Right lobe of liver (tissue), 6 donors: Measurements from ENCODE around the gene PCSK6. TPM values are rescaled to one million over a fixed set of nuclear protein-coding genes. Genes with fewer than 3 reads are reported as not detected.

ENCODE experiments used
- ATAC-seq, 4 donors: fragments of 200-7000 bp; cut with Tn5 transposase; one replicate each; pipeline ENCODE4 v1.9.1; 2020; ENCODE audit warnings: mild to moderate bottlenecking in 4 of 4, moderate library complexity in 4 of 4
- DNase-seq, 3 donors: peaks; one replicate each; pipeline ENCODE4 v3.0.0-alpha.2; 2020
- H3K27ac ChIP-seq, 3 donors: fragments of 200-600 bp; one replicate each; pipeline ENCODE4 v1.8.0; 2022
- H3K27me3 ChIP-seq, 2 donors: fragments of 200-600 bp; one replicate each; pipeline ENCODE4 v1.8.0; 2022
- H3K36me3 ChIP-seq, 4 donors: fragments of 200-600 bp; sonication (generic) in 1 of 4; one replicate each; pipeline versions ENCODE4 v1.5.1 to v1.8.0; 2017 to 2022; ENCODE audit warnings: control low read depth in 1 of 4
- H3K4me1 ChIP-seq, 4 donors: fragments of 200-600 bp; sonication (generic) in 1 of 4; one replicate each; pipeline versions ENCODE4 v1.5.1 to v1.8.0; 2017 to 2022; ENCODE audit warnings: control low read depth in 1 of 4
- H3K4me3 ChIP-seq, 3 donors: fragments of 200-600 bp; one replicate each; pipeline ENCODE4 v1.8.0; 2022
- H3K9me3 ChIP-seq, 4 donors: fragments of 200-600 bp; sonication (generic) in 1 of 4; one replicate each; pipeline versions ENCODE4 v1.5.1 to v1.8.0; 2017 to 2022; ENCODE audit warnings: control low read depth in 1 of 4
- POLR2A ChIP-seq: fragments of 450-650 bp; IDR thresholded peaks from one replicate; pipeline ENCODE4 v1.6.1; 2017; ENCODE audit warnings: antibody characterized with exemption, mild to moderate bottlenecking
- WGBS: methylation state at CpG from one replicate; pipeline ENCODE4 v1.1.6; 2018; ENCODE audit warnings: low coverage, low lambda C conversion rate; ENCODE audit not compliant: insufficient coverage; ENCODE audit errors: missing lambda C conversion rate; 5-methylcytosine and 5-hydroxymethylcytosine counted together
- intact Hi-C, 2 donors: fragments of 100-400 bp; cut with DNase I; formaldehyde crosslinking; loops; one replicate each; pipeline versions ENCODE4 v1.11.2 to v1.14.1; 2022
- total RNA-seq, 6 experiments: library from RNA; depleted of rRNA in 2 of 6; stranded (reverse); fragments of >200 nt in 2 of 6; fragmentation: NEBNext Ultra II Directional in 3 of 6; extraction: Animal tissue kit (Norgen Biotek cat#: 25700) in 3 of 6; gene quantifications; one replicate each; pipeline versions ENCODE4 v1.1.0 to v1.2.4, GENCODE V29; 2016 to 2023
- TF ChIP-seq, protein P1 (sequence below), 4 donors: fragments of 200-600 bp in 3 of 4; fragments of 450-650 bp in 1 of 4; IDR thresholded peaks; one replicate each; pipeline versions ENCODE4 v1.5.1 to v1.8.0; 2016 to 2022; ENCODE audit warnings: antibody characterized with exemption in 4 of 4, mild to moderate bottlenecking in 2 of 4
- donor health status: DM: no; HTN: yes; CAD: no.
- donor health status: DM: no; HTN: no; CAD: no.
- donor health status: DM: no; HTN: no; CAD: no.
- donor health status: DM: no; HTN: yes; CAD: no.
- donor health status: DM: no; HTN: yes; CAD: no.

PCSK6 gene
- total RNA-seq, 6 experiments from 2014 or later: 165 to 218 (median 207) TPM

GRCh38 chr15:101497017-101497416, 7.5 kb upstream of the PCSK6 start:
- H3K4me3 ChIP-seq: peak overlapping the region in 1 of 3 donors; percentile 2
- no peak for DNase-seq
- no peak overlapping the region for H3K27ac ChIP-seq
- H3K27me3 ChIP-seq: no peaks in the 10 kb centered on the region
- no peaks in the 10 kb centered on the region for H3K9me3 ChIP-seq
- WGBS: 86% methylated on average over 11 of the region's 13 CpGs
- intact Hi-C loops: loop anchor here in 1 of 2 donors (10.0 kb wide), 1 partner anchor 192 kb away; no protein-coding TSS in a partner anchor
- no peak for ATAC-seq
- TF ChIP-seq POLR2A: no peak
- TF ChIP-seq, protein P1, sequence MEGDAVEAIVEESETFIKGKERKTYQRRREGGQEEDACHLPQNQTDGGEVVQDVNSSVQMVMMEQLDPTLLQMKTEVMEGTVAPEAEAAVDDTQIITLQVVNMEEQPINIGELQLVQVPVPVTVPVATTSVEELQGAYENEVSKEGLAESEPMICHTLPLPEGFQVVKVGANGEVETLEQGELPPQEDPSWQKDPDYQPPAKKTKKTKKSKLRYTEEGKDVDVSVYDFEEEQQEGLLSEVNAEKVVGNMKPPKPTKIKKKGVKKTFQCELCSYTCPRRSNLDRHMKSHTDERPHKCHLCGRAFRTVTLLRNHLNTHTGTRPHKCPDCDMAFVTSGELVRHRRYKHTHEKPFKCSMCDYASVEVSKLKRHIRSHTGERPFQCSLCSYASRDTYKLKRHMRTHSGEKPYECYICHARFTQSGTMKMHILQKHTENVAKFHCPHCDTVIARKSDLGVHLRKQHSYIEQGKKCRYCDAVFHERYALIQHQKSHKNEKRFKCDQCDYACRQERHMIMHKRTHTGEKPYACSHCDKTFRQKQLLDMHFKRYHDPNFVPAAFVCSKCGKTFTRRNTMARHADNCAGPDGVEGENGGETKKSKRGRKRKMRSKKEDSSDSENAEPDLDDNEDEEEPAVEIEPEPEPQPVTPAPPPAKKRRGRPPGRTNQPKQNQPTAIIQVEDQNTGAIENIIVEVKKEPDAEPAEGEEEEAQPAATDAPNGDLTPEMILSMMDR (IDR thresholded peaks at IDR 0.05): no peak
- peaks cover 0 to 29% (median 12%) of the 10 kb centered on the region in 4 donors for H3K4me1 ChIP-seq
- no peaks in the 10 kb centered on the region for H3K36me3 ChIP-seq

GRCh38 chr15:101496198-101496986, 6.9 kb upstream of the PCSK6 start:
- peak overlapping the region in 1 of 3 donors; percentile 2 for H3K4me3 ChIP-seq

DNA sequence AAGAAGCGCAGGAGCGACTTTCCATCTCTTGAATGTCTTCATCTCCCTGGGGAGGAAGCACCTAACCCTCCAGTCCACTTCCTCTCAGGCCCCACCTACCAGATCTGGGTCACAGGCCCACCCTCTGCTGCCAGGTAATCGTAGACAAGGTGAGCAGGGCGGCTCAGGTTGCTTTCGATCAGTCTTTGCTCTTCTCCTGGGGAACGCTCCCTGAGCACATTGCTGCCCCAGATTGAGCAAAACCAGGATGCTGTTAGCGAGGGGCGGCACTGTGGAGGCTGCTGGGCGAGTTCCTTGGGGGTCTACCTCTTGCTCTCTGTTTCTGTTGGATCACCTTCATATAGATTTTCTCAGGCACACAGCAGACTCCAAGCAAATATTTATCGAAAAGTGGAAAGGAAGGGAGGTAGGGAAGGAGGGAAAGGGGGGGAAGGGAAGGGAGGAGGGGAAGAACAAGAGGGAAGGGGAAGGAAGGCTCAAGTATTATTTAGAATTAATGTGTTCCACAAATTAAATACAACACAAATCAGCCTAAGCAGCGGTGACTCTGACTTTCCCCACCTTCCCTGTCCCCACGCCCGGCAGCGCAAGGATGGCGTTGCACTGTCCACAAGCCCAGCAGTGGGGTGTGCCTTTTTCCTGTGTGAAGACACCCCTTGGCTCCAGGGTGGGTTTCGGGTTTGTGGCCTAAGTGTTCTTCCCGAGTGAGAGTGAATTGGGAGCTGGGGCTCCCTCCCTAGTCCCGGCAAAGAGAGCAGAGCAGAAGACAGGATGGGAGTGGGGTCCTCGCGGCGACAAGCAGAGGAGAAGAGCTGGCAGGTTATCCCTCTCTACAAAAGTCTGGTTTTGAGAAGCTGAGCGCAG, 6.1 kb upstream of the PCSK6 start:
- 72% methylated on average over 17 of the region's 22 CpGs for whole genome bisulfite sequencing
- H3K4me1 ChIP-seq: peaks cover 0 to 16% (median 6%) of the 10 kb centered on the region in 4 donors
- no peaks in the 10 kb centered on the region for H3K27me3 ChIP-seq
- DNase-seq (no peak), ATAC-seq (no peak)
- no peaks in the 10 kb centered on the region for H3K9me3 ChIP-seq
- TF ChIP-seq, protein P1 (IDR thresholded peaks at IDR 0.05): no peak
- no peak for TF ChIP-seq POLR2A
- no peak overlapping the region for H3K4me3 ChIP-seq
- no peaks in the 10 kb centered on the region for H3K36me3 ChIP-seq
- intact Hi-C loops: loop anchor here in 1 of 2 donors (10.0 kb wide), 1 partner anchor 191 kb away; no protein-coding TSS in a partner anchor
- no peak overlapping the region for H3K27ac ChIP-seq

More at GRCh38 chr15:101496198-101496986, 6.9 kb upstream of the PCSK6 start:
- intact Hi-C loops: loop anchor here in 1 of 2 donors (10.0 kb wide), 1 partner anchor 192 kb away; no protein-coding TSS in a partner anchor
- Histone ChIP-seq H3K27me3 (no peaks in the 10 kb centered on the region), H3K27ac (no peak overlapping the region), H3K36me3 (no peaks in the 10 kb centered on the region), H3K9me3 (no peaks in the 10 kb centered on the region), H3K4me1 (peaks cover 0 to 24% (median 10%) of the 10 kb centered on the region in 4 donors)
- ATAC-seq (no peak), DNase-seq (no peak)
- TF ChIP-seq, protein P1 (IDR thresholded peaks at IDR 0.05): no peak
- TF ChIP-seq POLR2A: no peak
- 55% methylated on average over 22 of the region's 23 CpGs for WGBS

GRCh38 chr15:101494251-101494796, 4.8 kb upstream of the PCSK6 start:
- intact Hi-C loops: loop anchor here in 1 of 2 donors (10.0 kb wide), 1 partner anchor 190 kb away; no protein-coding TSS in a partner anchor
- 47% methylated on average over 7 of the region's 10 CpGs for WGBS

More at GRCh38 chr15:101494251-101494796, 4.8 kb upstream of the PCSK6 start:
- DNase-seq: no peak
- Histone ChIP-seq H3K4me1 (peaks cover 0 to 6% (median 2%) of the 10 kb centered on the region in 4 donors), H3K4me3 (no peak overlapping the region), H3K36me3 (no peaks in the 10 kb centered on the region), H3K27me3 (no peaks in the 10 kb centered on the region), H3K27ac (no peak overlapping the region), H3K9me3 (no peaks in the 10 kb centered on the region)
- no peak for ATAC-seq
- TF ChIP-seq, protein P1 (IDR thresholded peaks at IDR 0.05): no peak
- TF ChIP-seq POLR2A: no peak
